Endothelial cell of umbilical vein (primary cell): Measurements from ENCODE around the gene ALDH1A2. TPM values are rescaled to one million over a fixed set of nuclear protein-coding genes. Genes with fewer than 3 reads are reported as not detected.
"Not testable (repeated sequence)": the region's sequence is repeated elsewhere in the genome, so short reads cannot be mapped to it uniquely, and the experiment has no call there.

Source experiments
- BruUV-seq: library from RNA; stranded (reverse); fragments of 400-500 nt; replicated peaks from 2 replicates; lab custom pipeline; 2021; lab: Mats Ljungman, UMichigan
- CTCF ChIA-PET: fragments of 300-600, 350-600 bp; sonication (Branson Sonifier 250); formaldehyde crosslinking; loops from one replicate; lab custom pipeline; 2021; ENCODE audit warnings: antibody characterized with exemption, inconsistent platforms; lab: Charles Lee
- POLR2A ChIA-PET: fragments of 300-600, 350-600 bp; sonication (Branson Sonifier 250); formaldehyde crosslinking; loops from one replicate; lab custom pipeline; 2021; ENCODE audit warnings: antibody characterized with exemption, inconsistent platforms; lab: Charles Lee
- DNase-seq: peaks from one replicate; pipeline ENCODE4 v3.0.0-alpha.2; 2011; ENCODE audit warnings: low read depth, low spot score
- FAIRE-seq: peaks from 2 replicates; lab custom pipeline; 2011; peaks lifted over from hg19 to GRCh38; lab: Jason Lieb, UNC
- H2AFZ ChIP-seq: 2 replicates; pipeline ENCODE4 v1.6.0; 2012; ENCODE audit warnings: low read depth, low read length, control low read depth, inconsistent platforms
- H3K27ac ChIP-seq: 2 replicates; pipeline ENCODE4 v1.5.1; 2011; ENCODE audit warnings: low read depth, mild to moderate bottlenecking, control low read depth, low read length, moderate library complexity; ENCODE audit not compliant: insufficient read depth
- H3K27me3 ChIP-seq, 2 experiments: 2 replicates each; pipeline versions ENCODE4 v1.6.0 to v1.6.1; 2011; ENCODE audit warnings: low read length in 2 of 2, mixed read lengths in 1 of 2; ENCODE audit not compliant: control insufficient read depth in 2 of 2, insufficient read depth in 2 of 2
- H3K36me3 ChIP-seq, 2 experiments: 2 replicates in 1 of 2; 3 replicates in 1 of 2; pipeline ENCODE4 v1.5.1; 2011; ENCODE audit warnings: low read length in 2 of 2, mild to moderate bottlenecking in 1 of 2, moderate library complexity in 1 of 2; ENCODE audit not compliant: control insufficient read depth in 2 of 2, insufficient read depth in 2 of 2; ENCODE audit errors: extremely low read depth in 1 of 2
- H3K4me1 ChIP-seq: 3 replicates; pipeline ENCODE4 v1.5.1; 2011; ENCODE audit warnings: mild to moderate bottlenecking, low read length; ENCODE audit not compliant: control insufficient read depth, insufficient read depth; ENCODE audit errors: extremely low read depth
- H3K4me2 ChIP-seq: 2 replicates; pipeline ENCODE4 v1.6.1; 2011; ENCODE audit warnings: low read length, control low read depth, mixed read lengths; ENCODE audit not compliant: insufficient read depth
- H3K4me3 ChIP-seq, 3 experiments: fragments of 200-600 bp in 1 of 3; sonication (generic), shearing (Covaris generic) in 1 of 3; replicated peaks in 1 of 3; 2 replicates each; pipeline ENCODE4 v1.5.1; 2011 to 2016; ENCODE audit warnings: control low read depth in 3 of 3, low read length in 3 of 3, mild to moderate bottlenecking in 2 of 3, inconsistent platforms in 1 of 3, low read depth in 1 of 3, moderate library complexity in 1 of 3; ENCODE audit not compliant: insufficient read depth in 1 of 3
- H3K79me2 ChIP-seq: 2 replicates; pipeline ENCODE4 v1.6.0; 2012; ENCODE audit warnings: low read length, inconsistent platforms; ENCODE audit not compliant: control insufficient read depth, insufficient read depth
- H3K9ac ChIP-seq: replicated peaks from 2 replicates; pipeline ENCODE3; 2011; ENCODE audit warnings: low read length, control low read depth; ENCODE audit not compliant: insufficient read depth; ENCODE audit errors: extremely low read depth
- H3K9me1 ChIP-seq: replicated peaks from 3 replicates; pipeline ENCODE4 v1.6.0; 2011; ENCODE audit warnings: mild to moderate bottlenecking, low read length; ENCODE audit not compliant: control insufficient read depth, insufficient read depth; ENCODE audit errors: extremely low read depth
- H3K9me3 ChIP-seq: replicated peaks from 2 replicates; pipeline ENCODE4 v1.5.1; 2012; ENCODE audit warnings: low read length, inconsistent platforms; ENCODE audit not compliant: control insufficient read depth, insufficient read depth
- H4K20me1 ChIP-seq: replicated peaks from 2 replicates; pipeline ENCODE3; 2011; ENCODE audit warnings: mild to moderate bottlenecking, low read length; ENCODE audit not compliant: control insufficient read depth, insufficient read depth; ENCODE audit errors: extremely low read depth
- CTCF ChIP-seq, 2 donors: IDR thresholded peaks; 1 replicate in 1 of 2; 2 replicates in 1 of 2; pipeline ENCODE4 v1.5.1; 2011; ENCODE audit warnings: low read length in 2 of 2, mild to moderate bottlenecking in 2 of 2, moderate library complexity in 2 of 2, control low read depth in 1 of 2, inconsistent platforms in 1 of 2, low read depth in 1 of 2; ENCODE audit not compliant: insufficient read depth in 1 of 2; ENCODE audit errors: extremely low read depth in 1 of 2
- EZH2 ChIP-seq: IDR thresholded peaks from 2 replicates; pipeline ENCODE4 v1.6.1; 2012; ENCODE audit warnings: borderline replicate concordance, low read depth, mild to moderate bottlenecking, moderate library complexity, low read length, inconsistent platforms; ENCODE audit not compliant: severe bottlenecking
- FOS ChIP-seq: IDR thresholded peaks from 2 replicates; pipeline ENCODE4 v1.6.1; 2011; ENCODE audit warnings: mild to moderate bottlenecking, low read length, moderate library complexity, borderline replicate concordance; ENCODE audit not compliant: insufficient read depth
- GATA2 ChIP-seq: IDR thresholded peaks from 2 replicates; pipeline ENCODE4 v1.7.0; 2011; ENCODE audit warnings: low read depth, mild to moderate bottlenecking, moderate library complexity, mixed read lengths, low read length; ENCODE audit not compliant: insufficient read length, insufficient read depth
- JUN ChIP-seq: IDR thresholded peaks from 2 replicates; pipeline ENCODE4 v1.6.1; 2011; ENCODE audit warnings: borderline replicate concordance, low read depth; ENCODE audit not compliant: insufficient read length, insufficient read depth
- MAX ChIP-seq: IDR thresholded peaks from 2 replicates; pipeline ENCODE4 v1.6.1; 2011; ENCODE audit not compliant: insufficient read depth, insufficient read length
- POLR2A ChIP-seq: IDR thresholded peaks from 2 replicates; pipeline ENCODE4 v1.6.1; 2012; ENCODE audit warnings: low read depth, mild to moderate bottlenecking, control low read depth, low read length
- POLR2AphosphoS5 ChIP-seq: IDR thresholded peaks from 2 replicates; pipeline ENCODE4 v1.6.1; 2012; ENCODE audit warnings: low read depth, mild to moderate bottlenecking, control low read depth, low read length, moderate library complexity; ENCODE audit not compliant: insufficient read depth
- dilution Hi-C: fragments of 300-500 bp; cut with MboI; formaldehyde crosslinking; loops from one replicate; pipeline ENCODE4 v1.15.0; 2019; ENCODE audit warnings: low sequenced_read_pairs; ENCODE audit not compliant: extremely low pct_ligation_motif_present
- intact Hi-C: fragments of 100-400 bp; cut with micrococcal nuclease; formaldehyde crosslinking; loops from one replicate; pipeline ENCODE4 v1.10.0; 2022
- polyA plus RNA-seq, 4 experiments: library from polyadenylated mRNA; depleted of rRNA in 3 of 4; stranded (reverse) in 3 of 4; unstranded in 1 of 4; fragments of >200 nt; gene quantifications; 2 replicates each; pipeline versions ENCODE4 v1.2.1 to v1.2.3, GENCODE V29; 2011 to 2012; ENCODE audit warnings: missing spikeins in 1 of 4
- total RNA-seq: library from RNA; stranded (reverse); gene quantifications from 2 replicates; pipeline ENCODE4 v1.2.3, GENCODE V29; 2021

Gene ALDH1A2
- total and polyA plus RNA-seq, 2 donors (not counting 3 experiments of a cell fraction or from before 2014, with no cell fraction given) = 16.3 to 34.9 TPM

- Histone ChIP-seq H3K27me3 (no peaks in the 10 kb centered on the region), H3K79me2 (no peaks in the 10 kb centered on the region), H3K9me3 (no peaks in the 10 kb centered on the region), H3K4me2 (no peak overlapping the region), H3K36me3 (no peaks in the 10 kb centered on the region), H4K20me1 (no peaks in the 10 kb centered on the region), H3K27ac (no peak overlapping the region), H3K4me3 (no peak overlapping the region), H3K4me1 (peaks cover 6% of the 10 kb centered on the region), H3K9ac (no peak overlapping the region), H3K9me1 (no peaks in the 10 kb centered on the region), H2AFZ (no peak overlapping the region)
- no peak for DNase-seq
- intact Hi-C loops (no loop called here), dilution Hi-C loops (no loop called here)
- ChIA-PET POLR2A (no interaction called here), CTCF (interaction anchor here (1.1 to 1.3 kb wide), 3 partner anchors 20 to 295 kb away, joined by 3 read pairs; no protein-coding TSS in a partner anchor)
- no TSS peak for BruUV-seq
- TF ChIP-seq POLR2AphosphoS5 (no peak), GATA2 (no peak), FOS (no peak), JUN (no peak), POLR2A (no peak), CTCF (IDR thresholded peaks at IDR 0.05; ENCODE audit: extremely low read depth in 1 of 2, insufficient read depth in 1 of 2, low read depth in 1 of 2, low read length in 2 of 2) (no peak), EZH2 (no peak), MAX (no peak)
- FAIRE-seq = no peak
Observed at GRCh38 chr15:58046467-58046866, 19.0 kb downstream of the ALDH1A2 start.

GRCh38 chr15:58045376-58045775, 20.1 kb downstream of the ALDH1A2 start:
- H3K4me3 ChIP-seq, H3K9ac ChIP-seq, DNase-seq, H3K4me1 ChIP-seq, POLR2A ChIA-PET, H3K36me3 ChIP-seq, H3K27ac ChIP-seq, H3K27me3 ChIP-seq, CTCF ChIA-PET, H2AFZ ChIP-seq, H4K20me1 ChIP-seq, H3K9me3 ChIP-seq, BruUV-seq, H3K9me1 ChIP-seq, dilution Hi-C loops, intact Hi-C loops, FAIRE-seq, H3K79me2 ChIP-seq, H3K4me2 ChIP-seq: not testable (repeated sequence)
